WTC11 (cell line): ENCODE measurements around the gene RBM20. TPM values are rescaled to one million over a fixed set of nuclear protein-coding genes. Genes with fewer than 3 reads are reported as not detected.

Experiments
- ATAC-seq: fragments of 200-7000 bp; cut with Tn5 transposase; 2 replicates; pipeline ENCODE4 v1.10.0; 2021; ENCODE audit warnings: mild to moderate bottlenecking, moderate library complexity
- CTCF ChIA-PET: fragments of 300-600 bp; sonication (Branson Sonifier 250); formaldehyde crosslinking; loops from one replicate; lab custom pipeline; 2021; ENCODE audit warnings: antibody characterized with exemption; lab: Charles Lee
- POLR2A ChIA-PET: fragments of 350-600 bp; sonication (Branson Sonifier 250); formaldehyde crosslinking; loops from one replicate; lab custom pipeline; 2021; ENCODE audit warnings: antibody characterized with exemption; lab: Charles Lee
- DNase-seq: peaks from one replicate; pipeline ENCODE4 v3.0.0; 2021; ENCODE audit warnings: low spot score
- H3K27ac Mint-ChIP-seq: 2 replicates; pipeline ENCODE4 v1.8.0; 2021; ENCODE audit warnings: mixed read lengths
- H3K27me3 Mint-ChIP-seq: 2 replicates; pipeline ENCODE4 v1.8.0; 2021; ENCODE audit warnings: low read depth, mild to moderate bottlenecking, moderate library complexity, mixed read lengths
- H3K36me3 Mint-ChIP-seq: 2 replicates; pipeline ENCODE4 v1.8.0; 2021; ENCODE audit warnings: mixed read lengths
- H3K4me1 Mint-ChIP-seq: 2 replicates; pipeline ENCODE4 v1.8.0; 2022; ENCODE audit warnings: mixed read lengths
- H3K4me3 Mint-ChIP-seq: 2 replicates; pipeline ENCODE4 v1.8.0; 2021; ENCODE audit warnings: mild to moderate bottlenecking, moderate library complexity, mixed read lengths
- H3K9me3 Mint-ChIP-seq: 2 replicates; pipeline ENCODE4 v1.8.0; 2021; ENCODE audit warnings: mixed read lengths
- ATF1 ChIP-seq: sonication (generic); formaldehyde crosslinking; IDR thresholded peaks from 2 replicates; pipeline ENCODE4 v1.8.1; 2023; ENCODE audit warnings: mild to moderate bottlenecking, moderate library complexity, missing genetic modification reagents
- CREB1 ChIP-seq: sonication (generic); formaldehyde crosslinking; IDR thresholded peaks from 2 replicates; pipeline ENCODE4 v1.8.0; 2023; ENCODE audit warnings: mild to moderate bottlenecking, missing genetic modification reagents
- EMX1 ChIP-seq: fragments of 250-450 bp; sonication (Bioruptor Pico); IDR thresholded peaks from 2 replicates; pipeline ENCODE4 v1.8.0; 2021; ENCODE audit warnings: mild to moderate bottlenecking
- ESRRA ChIP-seq: sonication (generic); formaldehyde crosslinking; IDR thresholded peaks from 2 replicates; pipeline ENCODE4 v1.8.1; 2022; ENCODE audit warnings: mild to moderate bottlenecking, missing genetic modification reagents, borderline replicate concordance
- ETV6 ChIP-seq: sonication (generic); formaldehyde crosslinking; IDR thresholded peaks from 2 replicates; pipeline ENCODE4 v1.8.1; 2022; ENCODE audit warnings: mild to moderate bottlenecking, missing genetic modification reagents
- GABPB1 ChIP-seq: sonication (generic); formaldehyde crosslinking; IDR thresholded peaks from 2 replicates; pipeline ENCODE4 v1.8.1; 2023; ENCODE audit warnings: mild to moderate bottlenecking, missing genetic modification reagents
- GRHL2 ChIP-seq: fragments of 250-450 bp; sonication (Bioruptor Pico); IDR thresholded peaks from 2 replicates; pipeline ENCODE4 v1.8.0; 2022; ENCODE audit warnings: mild to moderate bottlenecking, moderate library complexity; ENCODE audit not compliant: insufficient replicate concordance, severe bottlenecking
- GTF2I ChIP-seq: fragments of 250-450 bp; sonication (Bioruptor Pico); conservative IDR thresholded peaks from 2 replicates; pipeline ENCODE4 v1.4.0; 2021; ENCODE audit warnings: mild to moderate bottlenecking
- IRF2 ChIP-seq: sonication (generic); formaldehyde crosslinking; IDR thresholded peaks from 2 replicates; pipeline ENCODE4 v1.8.0; 2022; ENCODE audit warnings: low read depth, missing genetic modification reagents, borderline replicate concordance
- NFE2L1 ChIP-seq: sonication (generic); formaldehyde crosslinking; IDR thresholded peaks from 2 replicates; pipeline ENCODE4 v1.8.1; 2023; ENCODE audit warnings: missing genetic modification reagents
- NR1H2 ChIP-seq: sonication (generic); formaldehyde crosslinking; IDR thresholded peaks from 2 replicates; pipeline ENCODE4 v1.9.0; 2021; ENCODE audit warnings: mild to moderate bottlenecking, moderate library complexity, missing genetic modification reagents
- SMAD3 ChIP-seq: sonication (generic); formaldehyde crosslinking; IDR thresholded peaks from 2 replicates; pipeline ENCODE4 v1.8.0; 2022; ENCODE audit warnings: missing genetic modification reagents, mild to moderate bottlenecking, borderline replicate concordance
- SP1 ChIP-seq: sonication (generic); formaldehyde crosslinking; conservative IDR thresholded peaks from 2 replicates; pipeline ENCODE4 v1.8.1; 2022; ENCODE audit warnings: missing genetic modification reagents
- TEAD4 ChIP-seq: sonication (generic); formaldehyde crosslinking; IDR thresholded peaks from 2 replicates; pipeline ENCODE4 v1.8.0; 2022; ENCODE audit warnings: mild to moderate bottlenecking, missing genetic modification reagents
- ZNF138 ChIP-seq: sonication (generic); formaldehyde crosslinking; conservative IDR thresholded peaks from 2 replicates; pipeline ENCODE4 v1.8.1; 2022; ENCODE audit warnings: mild to moderate bottlenecking, moderate library complexity, missing genetic modification reagents
- ZNF317 ChIP-seq: sonication (generic); formaldehyde crosslinking; IDR thresholded peaks from 2 replicates; pipeline ENCODE4 v1.8.1; 2023; ENCODE audit warnings: low read depth, mild to moderate bottlenecking, moderate library complexity, missing genetic modification reagents, borderline replicate concordance
- total RNA-seq: library from RNA; stranded (reverse); gene quantifications from 3 replicates; pipeline ENCODE4 v1.2.3, GENCODE V29; 2021
- TF ChIP-seq, protein P1 (sequence below): sonication (generic); formaldehyde crosslinking; IDR thresholded peaks from 2 replicates; pipeline ENCODE4 v1.8.0; 2023; ENCODE audit warnings: mild to moderate bottlenecking, missing genetic modification reagents
- TF ChIP-seq, protein P2 (sequence below): sonication (generic); formaldehyde crosslinking; IDR thresholded peaks from 2 replicates; pipeline ENCODE4 v1.8.1; 2022; ENCODE audit warnings: mild to moderate bottlenecking, moderate library complexity, missing genetic modification reagents
- TF ChIP-seq, protein P3 (sequence below): sonication (generic); formaldehyde crosslinking; IDR thresholded peaks from 2 replicates; pipeline ENCODE4 v1.8.1; 2023; ENCODE audit warnings: mild to moderate bottlenecking, missing genetic modification reagents
- TF ChIP-seq, protein P4 (sequence below): sonication (generic); formaldehyde crosslinking; IDR thresholded peaks from 2 replicates; pipeline ENCODE4 v1.8.1; 2022; ENCODE audit warnings: mild to moderate bottlenecking, missing genetic modification reagents, moderate library complexity, borderline replicate concordance
- TF ChIP-seq, protein P5 (sequence below): sonication (generic); formaldehyde crosslinking; IDR thresholded peaks from 2 replicates; pipeline ENCODE4 v1.8.0; 2023; ENCODE audit warnings: missing genetic modification reagents
- TF ChIP-seq, protein P6 (sequence below): sonication (generic); formaldehyde crosslinking; IDR thresholded peaks from 2 replicates; pipeline ENCODE4 v1.8.1; 2022; ENCODE audit warnings: missing genetic modification reagents, borderline replicate concordance
- TF ChIP-seq, protein P7 (sequence below): fragments of 250-450 bp; sonication (Bioruptor Pico); IDR thresholded peaks from 2 replicates; pipeline ENCODE4 v1.8.0; 2021; ENCODE audit warnings: mild to moderate bottlenecking

The RBM20 gene
- total RNA-seq, 1 experiment from 2014 or later, result 0.52 TPM

DNA sequence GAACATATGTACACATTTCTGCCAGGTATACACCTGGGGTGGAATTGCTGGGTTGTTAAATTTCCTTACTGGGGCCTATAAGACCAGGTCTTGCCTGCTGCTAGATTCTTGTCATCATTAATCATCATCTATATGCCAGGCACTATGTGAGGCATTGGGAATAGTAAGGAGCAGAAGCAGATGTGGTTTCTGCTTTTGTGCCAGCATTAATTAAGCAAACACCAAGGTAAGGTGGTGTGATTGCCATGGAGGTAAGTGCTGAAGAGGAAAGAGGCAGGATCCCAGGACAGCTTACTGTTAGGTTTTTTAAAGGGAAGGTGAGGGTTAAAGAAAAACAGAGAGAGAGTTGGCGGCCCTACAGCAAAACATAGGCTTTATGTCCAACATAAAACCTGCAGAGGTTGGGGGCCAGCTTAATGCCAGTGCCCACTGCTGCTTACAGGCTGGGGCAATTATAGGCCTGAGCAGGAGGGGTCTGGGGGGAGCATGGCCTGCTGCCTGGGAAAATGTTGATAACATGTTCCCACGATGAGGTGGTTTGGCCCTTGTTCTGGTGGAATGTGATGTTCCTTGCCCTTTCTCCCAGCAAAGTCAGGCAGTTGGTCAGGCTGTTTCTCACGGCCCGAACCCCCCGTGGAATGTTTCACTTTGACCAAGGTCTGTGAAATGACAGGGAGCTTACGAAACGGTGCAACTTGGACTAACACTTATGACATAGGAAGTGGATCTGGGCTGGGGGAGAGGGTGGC is 93.9 kb downstream of the RBM20 start:
- Mint-ChIP-seq H3K9me3 (peaks cover 5% of the 10 kb centered on the region), H3K36me3 (no peaks in the 10 kb centered on the region), H3K27me3 (no peaks in the 10 kb centered on the region; the same call in 1 of the 2 replicates), H3K4me3 (no peak overlapping the region), H3K27ac (no peak overlapping the region), H3K4me1 (no peaks in the 10 kb centered on the region)
- CTCF ChIA-PET, result interaction anchor here (1.1 kb wide), 1 partner anchor 66 kb away, joined by 3 read pairs; no protein-coding TSS in a partner anchor
- POLR2A ChIA-PET, result no interaction called here
- no peak for DNase-seq
- TF ChIP-seq, protein P1, sequence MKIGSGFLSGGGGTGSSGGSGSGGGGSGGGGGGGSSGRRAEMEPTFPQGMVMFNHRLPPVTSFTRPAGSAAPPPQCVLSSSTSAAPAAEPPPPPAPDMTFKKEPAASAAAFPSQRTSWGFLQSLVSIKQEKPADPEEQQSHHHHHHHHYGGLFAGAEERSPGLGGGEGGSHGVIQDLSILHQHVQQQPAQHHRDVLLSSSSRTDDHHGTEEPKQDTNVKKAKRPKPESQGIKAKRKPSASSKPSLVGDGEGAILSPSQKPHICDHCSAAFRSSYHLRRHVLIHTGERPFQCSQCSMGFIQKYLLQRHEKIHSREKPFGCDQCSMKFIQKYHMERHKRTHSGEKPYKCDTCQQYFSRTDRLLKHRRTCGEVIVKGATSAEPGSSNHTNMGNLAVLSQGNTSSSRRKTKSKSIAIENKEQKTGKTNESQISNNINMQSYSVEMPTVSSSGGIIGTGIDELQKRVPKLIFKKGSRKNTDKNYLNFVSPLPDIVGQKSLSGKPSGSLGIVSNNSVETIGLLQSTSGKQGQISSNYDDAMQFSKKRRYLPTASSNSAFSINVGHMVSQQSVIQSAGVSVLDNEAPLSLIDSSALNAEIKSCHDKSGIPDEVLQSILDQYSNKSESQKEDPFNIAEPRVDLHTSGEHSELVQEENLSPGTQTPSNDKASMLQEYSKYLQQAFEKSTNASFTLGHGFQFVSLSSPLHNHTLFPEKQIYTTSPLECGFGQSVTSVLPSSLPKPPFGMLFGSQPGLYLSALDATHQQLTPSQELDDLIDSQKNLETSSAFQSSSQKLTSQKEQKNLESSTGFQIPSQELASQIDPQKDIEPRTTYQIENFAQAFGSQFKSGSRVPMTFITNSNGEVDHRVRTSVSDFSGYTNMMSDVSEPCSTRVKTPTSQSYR (CRISPR knock-in tag), result no peak
- no peak for TF ChIP-seq EMX1 (CRISPR knock-in tag)
- TF ChIP-seq NR1H2, result no peak
- TF ChIP-seq, protein P2, sequence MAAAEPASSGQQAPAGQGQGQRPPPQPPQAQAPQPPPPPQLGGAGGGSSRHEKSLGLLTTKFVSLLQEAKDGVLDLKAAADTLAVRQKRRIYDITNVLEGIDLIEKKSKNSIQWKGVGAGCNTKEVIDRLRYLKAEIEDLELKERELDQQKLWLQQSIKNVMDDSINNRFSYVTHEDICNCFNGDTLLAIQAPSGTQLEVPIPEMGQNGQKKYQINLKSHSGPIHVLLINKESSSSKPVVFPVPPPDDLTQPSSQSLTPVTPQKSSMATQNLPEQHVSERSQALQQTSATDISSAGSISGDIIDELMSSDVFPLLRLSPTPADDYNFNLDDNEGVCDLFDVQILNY, result no peak
- no peak for TF ChIP-seq CREB1
- TF ChIP-seq, protein P3, sequence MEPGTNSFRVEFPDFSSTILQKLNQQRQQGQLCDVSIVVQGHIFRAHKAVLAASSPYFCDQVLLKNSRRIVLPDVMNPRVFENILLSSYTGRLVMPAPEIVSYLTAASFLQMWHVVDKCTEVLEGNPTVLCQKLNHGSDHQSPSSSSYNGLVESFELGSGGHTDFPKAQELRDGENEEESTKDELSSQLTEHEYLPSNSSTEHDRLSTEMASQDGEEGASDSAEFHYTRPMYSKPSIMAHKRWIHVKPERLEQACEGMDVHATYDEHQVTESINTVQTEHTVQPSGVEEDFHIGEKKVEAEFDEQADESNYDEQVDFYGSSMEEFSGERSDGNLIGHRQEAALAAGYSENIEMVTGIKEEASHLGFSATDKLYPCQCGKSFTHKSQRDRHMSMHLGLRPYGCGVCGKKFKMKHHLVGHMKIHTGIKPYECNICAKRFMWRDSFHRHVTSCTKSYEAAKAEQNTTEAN (CRISPR knock-in tag), result no peak
- TF ChIP-seq, protein P4, sequence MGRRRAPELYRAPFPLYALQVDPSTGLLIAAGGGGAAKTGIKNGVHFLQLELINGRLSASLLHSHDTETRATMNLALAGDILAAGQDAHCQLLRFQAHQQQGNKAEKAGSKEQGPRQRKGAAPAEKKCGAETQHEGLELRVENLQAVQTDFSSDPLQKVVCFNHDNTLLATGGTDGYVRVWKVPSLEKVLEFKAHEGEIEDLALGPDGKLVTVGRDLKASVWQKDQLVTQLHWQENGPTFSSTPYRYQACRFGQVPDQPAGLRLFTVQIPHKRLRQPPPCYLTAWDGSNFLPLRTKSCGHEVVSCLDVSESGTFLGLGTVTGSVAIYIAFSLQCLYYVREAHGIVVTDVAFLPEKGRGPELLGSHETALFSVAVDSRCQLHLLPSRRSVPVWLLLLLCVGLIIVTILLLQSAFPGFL (CRISPR knock-in tag), result no peak
- TF ChIP-seq ESRRA, result no peak
- no peak for TF ChIP-seq IRF2 (CRISPR knock-in tag)
- TF ChIP-seq ZNF317 (CRISPR knock-in tag), result no peak
- TF ChIP-seq GRHL2 (CRISPR knock-in tag), result no peak
- TF ChIP-seq, protein P5, sequence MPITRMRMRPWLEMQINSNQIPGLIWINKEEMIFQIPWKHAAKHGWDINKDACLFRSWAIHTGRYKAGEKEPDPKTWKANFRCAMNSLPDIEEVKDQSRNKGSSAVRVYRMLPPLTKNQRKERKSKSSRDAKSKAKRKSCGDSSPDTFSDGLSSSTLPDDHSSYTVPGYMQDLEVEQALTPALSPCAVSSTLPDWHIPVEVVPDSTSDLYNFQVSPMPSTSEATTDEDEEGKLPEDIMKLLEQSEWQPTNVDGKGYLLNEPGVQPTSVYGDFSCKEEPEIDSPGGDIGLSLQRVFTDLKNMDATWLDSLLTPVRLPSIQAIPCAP, result no peak
- no peak for ATAC-seq

DNA sequence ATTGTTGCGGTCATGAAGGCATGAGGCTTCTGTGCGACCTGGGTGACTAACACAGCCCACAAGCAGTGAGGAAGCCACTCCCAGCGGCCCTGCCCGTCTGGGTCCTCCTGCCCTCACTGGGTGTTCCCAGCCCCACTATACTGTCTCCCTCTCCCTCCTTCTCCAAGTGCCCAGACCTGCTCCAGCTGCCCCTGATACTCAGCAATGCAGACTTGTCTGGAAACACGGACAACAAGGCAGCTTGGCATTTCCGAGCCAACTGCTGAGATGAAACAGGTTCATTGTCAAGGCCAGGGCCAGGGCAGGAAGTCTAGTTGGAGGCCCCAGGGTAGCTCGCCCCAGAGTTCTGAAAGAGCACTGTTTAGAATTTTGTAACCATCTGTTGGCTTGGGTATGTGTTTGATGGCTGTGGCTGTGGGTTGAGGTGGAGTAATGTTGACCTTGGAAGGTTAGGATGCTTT is 95.7 kb downstream of the RBM20 start:
- Mint-ChIP-seq H3K4me3 (no peak overlapping the region), H3K9me3 (peaks cover 5% of the 10 kb centered on the region), H3K4me1 (peaks cover under 1% of the 10 kb centered on the region; the same call in 1 of the 2 replicates), H3K27ac (no peak overlapping the region), H3K36me3 (no peaks in the 10 kb centered on the region), H3K27me3 (no peaks in the 10 kb centered on the region; the same call in 1 of the 2 replicates)
- TF ChIP-seq GABPB1 (CRISPR knock-in tag) (peak; percentile 61; the same call in 1 of the 2 replicates), ZNF138 (no peak)
- CTCF ChIA-PET, result no interaction called here
- DNase-seq (no peak), ATAC-seq (no peak)
- POLR2A ChIA-PET, result no interaction called here

DNA sequence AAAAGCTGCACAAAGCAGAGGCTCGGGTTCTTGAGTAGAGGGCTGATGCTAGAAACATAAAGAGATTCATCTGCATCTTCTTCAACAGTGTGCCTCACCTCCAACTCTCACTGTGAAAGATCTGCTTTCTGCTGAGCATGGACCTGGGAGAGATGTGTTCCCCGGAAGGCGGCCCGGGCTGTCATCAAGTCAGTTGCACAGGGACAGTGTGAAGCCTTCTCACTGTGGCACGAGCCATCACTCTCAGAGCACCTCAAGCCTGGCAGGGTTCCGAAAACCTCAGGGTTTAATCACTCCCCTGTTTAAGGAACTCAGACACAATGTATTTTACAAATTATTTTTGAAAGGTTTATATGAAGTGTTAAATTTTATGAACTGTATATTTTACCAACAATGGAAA is 98.7 kb downstream of the RBM20 start:
- no peak overlapping the region for H3K27ac Mint-ChIP-seq
- peaks cover 5% of the 10 kb centered on the region for H3K9me3 Mint-ChIP-seq
- ChIA-PET POLR2A (no interaction called here), CTCF (interaction anchor here (0.5 kb wide), 1 partner anchor 437 kb away, joined by 3 read pairs; no protein-coding TSS in a partner anchor)
- peaks cover 6% of the 10 kb centered on the region for H3K4me1 Mint-ChIP-seq
- H3K4me3 Mint-ChIP-seq, result no peak overlapping the region
- ATAC-seq (no peak), DNase-seq (no peak)
- no peaks in the 10 kb centered on the region for H3K36me3 Mint-ChIP-seq
- no peaks in the 10 kb centered on the region; the same call in 1 of the 2 replicates for H3K27me3 Mint-ChIP-seq
- TF ChIP-seq GTF2I (CRISPR knock-in tag) (no peak), NFE2L1 (no peak), ATF1 (CRISPR knock-in tag) (no peak), TEAD4 (CRISPR knock-in tag) (no peak), SMAD3 (CRISPR knock-in tag) (no peak), SP1 (CRISPR knock-in tag) (no peak), ETV6 (CRISPR knock-in tag) (no peak)
- TF ChIP-seq, protein P6, sequence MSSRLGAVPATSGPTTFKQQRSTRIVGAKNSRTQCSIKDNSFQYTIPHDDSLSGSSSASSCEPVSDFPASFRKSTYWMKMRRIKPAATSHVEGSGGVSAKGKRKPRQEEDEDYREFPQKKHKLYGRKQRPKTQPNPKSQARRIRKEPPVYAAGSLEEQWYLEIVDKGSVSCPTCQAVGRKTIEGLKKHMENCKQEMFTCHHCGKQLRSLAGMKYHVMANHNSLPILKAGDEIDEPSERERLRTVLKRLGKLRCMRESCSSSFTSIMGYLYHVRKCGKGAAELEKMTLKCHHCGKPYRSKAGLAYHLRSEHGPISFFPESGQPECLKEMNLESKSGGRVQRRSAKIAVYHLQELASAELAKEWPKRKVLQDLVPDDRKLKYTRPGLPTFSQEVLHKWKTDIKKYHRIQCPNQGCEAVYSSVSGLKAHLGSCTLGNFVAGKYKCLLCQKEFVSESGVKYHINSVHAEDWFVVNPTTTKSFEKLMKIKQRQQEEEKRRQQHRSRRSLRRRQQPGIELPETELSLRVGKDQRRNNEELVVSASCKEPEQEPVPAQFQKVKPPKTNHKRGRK (CRISPR knock-in tag), result no peak
- TF ChIP-seq, protein P7, sequence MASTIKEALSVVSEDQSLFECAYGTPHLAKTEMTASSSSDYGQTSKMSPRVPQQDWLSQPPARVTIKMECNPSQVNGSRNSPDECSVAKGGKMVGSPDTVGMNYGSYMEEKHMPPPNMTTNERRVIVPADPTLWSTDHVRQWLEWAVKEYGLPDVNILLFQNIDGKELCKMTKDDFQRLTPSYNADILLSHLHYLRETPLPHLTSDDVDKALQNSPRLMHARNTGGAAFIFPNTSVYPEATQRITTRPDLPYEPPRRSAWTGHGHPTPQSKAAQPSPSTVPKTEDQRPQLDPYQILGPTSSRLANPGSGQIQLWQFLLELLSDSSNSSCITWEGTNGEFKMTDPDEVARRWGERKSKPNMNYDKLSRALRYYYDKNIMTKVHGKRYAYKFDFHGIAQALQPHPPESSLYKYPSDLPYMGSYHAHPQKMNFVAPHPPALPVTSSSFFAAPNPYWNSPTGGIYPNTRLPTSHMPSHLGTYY (CRISPR knock-in tag), result no peak
